ENCODE data around the gene KIAA0232.

KIAA0232 gene

GRCh38 chr4:6852582-6852981 is 70.1 kb downstream of the KIAA0232 start:
- DNase-seq: no peak

- DNase-seq: peak; percentile 50
Measured at GRCh38 chr4:6854098-6854744, 71.7 kb downstream of the KIAA0232 start.

GRCh38 chr4:6855692-6856297 is 73.3 kb downstream of the KIAA0232 start:
- peak; percentile 66 for DNase-seq

GRCh38 chr4:6856391-6856790 is 73.9 kb downstream of the KIAA0232 start:
- DNase-seq: no peak

DNA sequence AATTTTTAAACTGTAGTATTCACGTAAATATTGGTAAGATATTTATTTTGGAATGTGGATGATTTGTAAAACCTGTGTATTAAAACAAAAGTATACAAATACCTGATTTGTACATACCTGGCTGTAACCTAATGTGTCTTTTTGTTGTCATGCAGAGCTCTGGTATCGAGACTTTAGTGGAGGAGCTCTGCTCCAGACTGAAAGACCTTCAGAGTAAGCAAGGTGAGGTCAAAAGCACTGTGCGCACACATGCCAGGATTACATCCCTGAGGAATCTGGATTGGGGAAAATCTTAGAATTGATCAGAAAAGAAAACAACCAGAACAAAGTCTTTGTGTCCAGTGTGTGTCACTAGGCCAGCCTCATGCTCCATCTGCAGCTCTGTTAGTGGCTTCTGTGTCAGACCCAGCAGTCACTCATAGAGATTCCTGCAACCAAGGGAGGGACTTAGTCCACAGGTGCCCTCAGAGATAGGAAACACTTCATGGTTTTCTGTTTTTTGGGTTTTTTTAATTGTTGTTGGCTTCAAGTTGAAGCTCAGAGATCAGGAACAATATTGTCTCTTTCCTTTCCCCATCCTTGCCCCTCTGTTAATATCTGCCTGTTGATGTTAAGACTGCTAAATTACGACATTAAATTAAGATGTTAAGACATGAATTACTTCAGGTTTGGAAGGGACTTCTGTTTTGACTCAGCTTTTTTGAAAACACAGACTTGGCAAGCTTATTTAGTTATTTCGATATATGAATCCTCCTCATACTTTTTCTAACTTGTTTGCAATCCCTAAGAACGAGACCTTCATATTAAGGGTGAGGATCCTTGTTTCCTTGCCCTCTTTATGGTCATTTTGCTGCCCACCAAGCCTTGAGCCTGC is 74.7 kb downstream of the KIAA0232 start:
- no peak for DNase-seq

- no peak for DNase-seq
Measured at GRCh38 chr4:6858997-6859396, 76.5 kb downstream of the KIAA0232 start.

- DNase-seq: no peak
Measured at GRCh38 chr4:6859543-6859942, 77.0 kb downstream of the KIAA0232 start.

GRCh38 chr4:6868386-6868785 is 85.9 kb downstream of the KIAA0232 start:
- no peak for DNase-seq

DNA sequence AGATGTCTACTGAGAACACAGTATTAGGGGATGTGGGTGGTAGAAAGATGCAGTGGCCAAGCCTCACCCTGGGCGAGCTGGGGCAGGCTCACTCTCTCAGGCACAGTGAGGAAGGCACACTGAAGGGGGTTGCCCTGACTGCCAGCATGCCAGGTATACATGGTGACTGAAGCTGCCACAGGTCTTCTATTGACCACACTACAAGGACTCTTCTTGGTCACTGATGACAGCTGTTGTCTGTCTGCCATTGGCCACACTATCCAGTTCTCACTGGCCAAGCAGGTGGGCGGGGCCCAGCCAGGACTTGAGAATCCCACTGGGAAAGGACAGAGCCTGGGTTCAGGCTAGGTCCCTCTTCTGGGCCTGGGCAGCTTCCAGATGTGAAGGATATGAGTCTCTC is 87.4 kb downstream of the KIAA0232 start:
- DNase-seq: no peak

DNA sequence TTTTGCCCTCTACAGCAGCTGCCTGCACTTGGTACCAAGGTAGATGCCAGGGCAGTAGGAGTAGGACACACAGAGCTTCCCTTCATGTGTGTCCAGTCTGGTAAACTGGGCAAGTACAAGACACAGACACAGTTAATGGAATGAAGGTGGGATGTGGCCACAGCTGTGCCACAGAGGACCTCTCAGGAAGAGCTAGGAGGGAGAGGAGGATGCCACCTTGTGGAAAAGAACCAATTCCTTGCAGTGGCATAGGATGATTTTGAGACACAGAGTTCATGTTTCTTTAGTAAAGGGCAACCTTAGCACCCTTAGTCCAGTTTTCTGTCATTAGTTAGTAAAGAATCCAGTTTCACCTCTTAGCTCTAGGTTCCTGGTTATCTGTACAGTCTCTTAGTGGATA is 90.8 kb downstream of the KIAA0232 start:
- no peak for DNase-seq

GRCh38 chr4:6873792-6874461 is 91.4 kb downstream of the KIAA0232 start:
- DNase-seq: peak; percentile 41

GRCh38 chr4:6874981-6875380 is 92.5 kb downstream of the KIAA0232 start:
- no peak for DNase-seq

DNA sequence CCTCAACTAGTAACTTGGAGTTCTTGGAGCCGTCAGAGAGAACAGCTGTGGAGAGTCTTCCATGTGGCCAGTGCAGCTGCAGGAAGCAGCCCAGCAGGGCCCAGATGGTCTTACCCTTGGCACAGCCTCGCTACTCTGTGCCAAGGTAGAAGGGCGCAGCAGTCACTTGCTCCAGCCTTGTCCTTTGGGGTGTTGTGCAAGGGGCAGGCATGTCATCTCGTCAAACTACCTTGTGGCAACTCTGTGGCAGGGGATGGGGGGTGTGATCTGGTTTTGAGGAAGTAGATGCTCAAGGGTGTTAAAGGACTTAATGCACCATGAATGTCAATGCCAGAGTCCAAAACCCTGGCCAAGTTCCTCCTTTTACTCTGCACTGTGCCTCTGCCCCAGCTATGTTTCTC is 92.9 kb downstream of the KIAA0232 start:
- DNase-seq: no peak

DNA sequence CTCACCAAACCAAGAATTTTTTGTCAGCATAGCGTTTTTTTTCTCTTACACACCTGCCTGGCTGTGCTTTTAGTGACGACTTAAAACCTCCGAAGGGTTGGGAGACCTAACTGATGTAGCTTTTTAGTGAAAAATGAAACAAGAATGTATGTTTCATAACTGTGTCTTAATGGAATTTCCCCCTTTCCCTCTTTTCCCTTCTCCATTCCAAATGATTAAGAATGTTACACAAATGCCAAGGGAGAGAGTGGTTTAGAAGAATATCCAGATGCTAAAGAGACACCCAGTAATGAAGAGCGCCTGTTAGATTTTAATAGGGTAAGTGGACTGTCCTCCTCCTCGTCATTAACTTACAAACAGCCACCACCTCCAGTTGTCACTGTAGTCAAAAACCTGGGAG is 93.9 kb downstream of the KIAA0232 start:
- no peak for DNase-seq

- DNase-seq: no peak
Measured at GRCh38 chr4:6877067-6877466, 94.5 kb downstream of the KIAA0232 start.

- DNase-seq: no peak
Measured at GRCh38 chr4:6878451-6879059, 96.0 kb downstream of the KIAA0232 start.

- DNase-seq: no peak
Measured at GRCh38 chr4:6880691-6881090, 98.2 kb downstream of the KIAA0232 start.

DNA sequence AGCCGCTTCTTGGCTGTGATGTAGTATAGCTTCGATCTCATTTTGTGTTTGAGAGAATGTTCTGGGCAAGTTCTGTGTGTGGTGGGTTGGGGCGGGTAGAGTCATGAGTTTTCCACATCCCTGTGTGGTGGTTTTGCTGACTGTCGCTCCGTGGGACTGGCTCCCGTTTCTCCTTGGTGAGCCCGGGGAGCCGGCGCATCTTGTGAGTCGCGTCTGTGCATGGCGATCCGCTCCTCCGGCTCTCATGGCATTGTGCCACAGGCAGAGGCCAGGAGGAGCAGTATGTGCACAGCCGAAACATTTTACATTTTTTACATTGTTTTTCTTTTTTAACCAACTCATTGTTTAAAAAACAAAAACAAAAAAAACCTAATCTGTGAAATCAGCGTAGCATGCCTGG is 99.4 kb downstream of the KIAA0232 start:
- DNase-seq: no peak

DNA sequence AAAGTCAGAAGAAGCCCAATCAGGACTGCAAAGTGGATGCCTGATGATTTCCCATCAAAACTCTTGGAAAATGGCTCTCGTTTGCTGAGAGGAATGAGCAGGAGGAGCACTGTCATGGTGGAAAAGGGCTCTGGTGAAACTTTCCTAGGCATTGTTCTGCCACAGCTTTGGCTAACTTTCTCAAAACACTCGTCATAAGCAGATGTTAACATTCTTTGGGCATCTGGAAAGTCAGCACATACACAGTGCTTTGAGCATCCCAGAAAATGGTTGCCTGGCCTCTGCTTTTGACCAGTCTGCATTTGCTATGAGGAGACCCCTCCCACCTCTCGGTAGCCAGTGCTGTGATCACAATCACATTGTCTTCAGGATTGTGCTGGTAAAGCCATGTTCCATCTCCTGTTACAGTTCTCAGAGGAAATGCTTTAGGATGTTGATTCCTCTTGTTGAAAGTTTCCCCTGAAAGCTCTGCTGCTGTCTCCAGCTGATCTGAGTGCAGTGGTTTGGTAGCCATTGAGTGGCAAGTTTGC is 101.9 kb downstream of the KIAA0232 start:
- DNase-seq: no peak

DNA sequence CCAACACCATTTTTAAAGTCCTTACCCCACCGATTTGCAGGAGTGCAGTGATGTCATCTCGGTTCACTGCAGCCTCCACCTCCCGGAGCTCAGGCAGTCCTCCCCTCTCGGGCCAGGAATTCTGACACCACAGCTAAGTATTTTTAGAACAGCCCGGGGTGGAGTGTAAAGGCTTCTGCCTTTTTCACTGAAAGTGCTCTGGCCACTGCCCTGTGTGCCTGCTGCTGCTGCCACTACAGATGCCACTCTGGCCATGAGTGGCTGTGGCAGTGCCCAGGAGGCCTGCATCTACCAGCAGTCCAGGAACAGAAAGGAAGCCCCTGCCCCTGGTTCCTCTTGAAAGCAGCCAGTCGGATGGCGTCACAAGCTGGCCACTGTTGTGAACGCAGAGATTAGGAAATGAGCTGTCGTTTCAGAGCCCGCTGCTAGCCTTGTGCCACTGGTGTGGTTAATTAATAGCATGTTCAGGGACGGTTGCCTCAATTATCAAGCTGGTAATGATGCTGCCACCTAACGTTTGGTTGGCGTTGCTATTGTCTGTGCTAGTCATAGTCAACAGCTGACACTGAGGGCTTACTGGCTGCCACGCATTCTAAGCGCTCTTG is 103.5 kb downstream of the KIAA0232 start:
- peak; percentile 47 for DNase-seq

GRCh38 chr4:6886886-6887285 is 104.4 kb downstream of the KIAA0232 start:
- no peak for DNase-seq

All from NCI-H2029 (cell line).